ENCODE data around the gene C11orf54. TPM values are rescaled to one million over a fixed set of nuclear protein-coding genes. Genes with fewer than 3 reads are reported as not detected.
"Not testable (repeated sequence)": the region's sequence is repeated elsewhere in the genome, so short reads cannot be mapped to it uniquely, and the experiment has no call there.

C11orf54 gene
- total RNA-seq, 4 donors from 2014 or later, result 33.8 to 81.4 (median 45.4) TPM

- H3K36me3 ChIP-seq, result no peaks in the 10 kb centered on the region
- H3K4me3 ChIP-seq, result no peak overlapping the region
- H3K9me3 ChIP-seq, result no peaks in the 10 kb centered on the region
- H3K27ac ChIP-seq, result no peak overlapping the region
- H3K4me1 ChIP-seq, result no peaks in the 10 kb centered on the region
- no peak for TF ChIP-seq CTCF (IDR thresholded peaks at IDR 0.05)
- no peak for TF ChIP-seq EP300 (IDR thresholded peaks at IDR 0.05)
- TF ChIP-seq POLR2A (IDR thresholded peaks at IDR 0.05), result no peak
- no peak for TF ChIP-seq POLR2AphosphoS5 (IDR thresholded peaks at IDR 0.05)
- 80% methylated on average over 1 of the region's 3 CpGs; no CpG with 5 or more reads in 1 of the 2 donors for WGBS, 2 donors (ENCODE audit: low coverage in 1 of 2)
- ATAC-seq, result no peak
- no peaks in the 10 kb centered on the region for H3K27me3 ChIP-seq
Observed at GRCh38 chr11:93773045-93773477, 31.6 kb downstream of the C11orf54 start.

- Histone ChIP-seq H3K4me3 (no peak overlapping the region), H3K4me1 (no peaks in the 10 kb centered on the region), H3K27ac (no peak overlapping the region), H3K27me3 (no peaks in the 10 kb centered on the region), H3K36me3 (no peaks in the 10 kb centered on the region), H3K9me3 (no peaks in the 10 kb centered on the region)
- TF ChIP-seq EP300 (IDR thresholded peaks at IDR 0.05), result no peak
- no peak for TF ChIP-seq POLR2AphosphoS5 (IDR thresholded peaks at IDR 0.05)
- no peak for TF ChIP-seq CTCF (IDR thresholded peaks at IDR 0.05)
- TF ChIP-seq POLR2A (IDR thresholded peaks at IDR 0.05), result no peak
- 100% methylated on average over 2 of the region's 10 CpGs; no CpG with 5 or more reads in 1 of the 2 donors for WGBS, 2 donors (ENCODE audit: low coverage in 1 of 2)
- no peak for ATAC-seq
Observed at GRCh38 chr11:93773601-93774200, 32.2 kb downstream of the C11orf54 start.

- ATAC-seq, H3K36me3 ChIP-seq: not testable (repeated sequence)
- 86% methylated on average over 1 of the region's 3 CpGs; no CpG with 5 or more reads in 1 of the 2 donors for WGBS, 2 donors (ENCODE audit: low coverage in 1 of 2)
Observed at GRCh38 chr11:93774560-93774959, 33.1 kb downstream of the C11orf54 start.

GRCh38 chr11:93775289-93775688 lies 33.8 kb downstream of the C11orf54 start:
- Histone ChIP-seq H3K36me3 (no peaks in the 10 kb centered on the region), H3K27ac (no peak overlapping the region), H3K4me1 (no peaks in the 10 kb centered on the region), H3K9me3 (no peaks in the 10 kb centered on the region), H3K4me3 (no peak overlapping the region), H3K27me3 (no peaks in the 10 kb centered on the region)
- no peak for ATAC-seq
- TF ChIP-seq CTCF (IDR thresholded peaks at IDR 0.05) (no peak), POLR2AphosphoS5 (IDR thresholded peaks at IDR 0.05) (no peak), EP300 (IDR thresholded peaks at IDR 0.05) (no peak), POLR2A (IDR thresholded peaks at IDR 0.05) (no peak)
- WGBS, 2 donors (ENCODE audit: low coverage in 1 of 2), result 38 to 72% methylated on average over 2 of the region's 2 CpGs

More at GRCh38 chr11:93774560-93774959, 33.1 kb downstream of the C11orf54 start:
- not testable (repeated sequence) for H3K4me3 ChIP-seq, H3K9me3 ChIP-seq, H3K27me3 ChIP-seq, H3K27ac ChIP-seq, H3K4me1 ChIP-seq

- H3K27ac ChIP-seq, result peak overlapping the region in 3 of 4 donors; percentile 95 to 97 (median 95)
- 22 to 45% methylated on average over 4 to 7 of the region's 7 CpGs for WGBS, 2 donors (ENCODE audit: low coverage in 1 of 2)
- ATAC-seq, result no peak
Observed at GRCh38 chr11:93783362-93783761, 41.9 kb downstream of the C11orf54 start.

More at GRCh38 chr11:93783362-93783761, 41.9 kb downstream of the C11orf54 start:
- H3K27me3 ChIP-seq, result no peaks in the 10 kb centered on the region
- TF ChIP-seq EP300 (IDR thresholded peaks at IDR 0.05) (no peak), CTCF (IDR thresholded peaks at IDR 0.05) (no peak), POLR2AphosphoS5 (IDR thresholded peaks at IDR 0.05) (no peak), POLR2A (IDR thresholded peaks at IDR 0.05) (no peak)
- H3K9me3 ChIP-seq, result no peaks in the 10 kb centered on the region
- peaks cover 0 to 6% of the 10 kb centered on the region in 2 donors for H3K36me3 ChIP-seq
- H3K4me1 ChIP-seq, result peaks cover 9 to 40% (median 13%) of the 10 kb centered on the region in 3 donors
- peak overlapping the region; percentile 62 to 93 for H3K4me3 ChIP-seq
